IgD-negative memory B cell (primary cell): ENCODE results near the gene TRABD2A. TPM values are rescaled to one million over a fixed set of nuclear protein-coding genes. Genes with fewer than 3 reads are reported as not detected.

Experiments used
- H3K27ac Mint-ChIP-seq, 3 donors: one replicate each; pipeline ENCODE4 v1.8.0; 2020 to 2022; ENCODE audit warnings: mild to moderate bottlenecking in 3 of 3, mixed read lengths in 3 of 3, moderate library complexity in 1 of 3
- H3K27me3 Mint-ChIP-seq: one replicate; pipeline ENCODE4 v1.8.0; 2021; ENCODE audit warnings: mixed read lengths
- H3K36me3 Mint-ChIP-seq: one replicate; pipeline ENCODE4 v1.8.0; 2020; ENCODE audit warnings: mild to moderate bottlenecking, mixed read lengths
- H3K4me1 Mint-ChIP-seq, 3 donors: one replicate each; pipeline ENCODE4 v1.8.0; 2020 to 2022; ENCODE audit warnings: mixed read lengths in 3 of 3, mild to moderate bottlenecking in 1 of 3
- H3K4me3 Mint-ChIP-seq, 4 donors: one replicate each; pipeline ENCODE4 v1.8.0; 2020 to 2022; ENCODE audit warnings: mild to moderate bottlenecking in 4 of 4, mixed read lengths in 4 of 4, moderate library complexity in 3 of 4
- H3K9me3 Mint-ChIP-seq, 3 donors: one replicate each; pipeline ENCODE4 v1.8.0; 2020 to 2021; ENCODE audit warnings: mixed read lengths in 3 of 3, mild to moderate bottlenecking in 1 of 3
- polyA plus RNA-seq: library from polyadenylated mRNA; unstranded; fragments of 300-500 nt; fragmentation: Illumina TruSeq; gene quantifications from one replicate; pipeline ENCODE4 v1.2.3, GENCODE V29; 2021

Gene TRABD2A
- polyA plus RNA-seq, 1 donor from 2014 or later, result 5.7 TPM

- Mint-ChIP-seq H3K27me3 (peaks cover 2% of the 10 kb centered on the region), H3K4me1 (peaks cover 0 to 11% (median 2%) of the 10 kb centered on the region in 3 donors), H3K9me3 (peaks cover 5 to 17% (median 9%) of the 10 kb centered on the region in 3 donors), H3K4me3 (no peak overlapping the region), H3K27ac (no peak overlapping the region), H3K36me3 (peaks cover 5% of the 10 kb centered on the region)
Observed at GRCh38 chr2:84839851-84840250, 41.0 kb downstream of the TRABD2A start.

- Mint-ChIP-seq H3K9me3 (peaks cover 5 to 17% (median 9%) of the 10 kb centered on the region in 3 donors), H3K4me3 (no peak overlapping the region), H3K4me1 (peaks cover 2 to 12% (median 4%) of the 10 kb centered on the region in 3 donors), H3K27ac (peak overlapping the region in 1 of 3 donors; percentile 76), H3K27me3 (peaks cover 2% of the 10 kb centered on the region), H3K36me3 (peaks cover 5% of the 10 kb centered on the region)
Observed at GRCh38 chr2:84838434-84839145, 42.3 kb downstream of the TRABD2A start.

DNA sequence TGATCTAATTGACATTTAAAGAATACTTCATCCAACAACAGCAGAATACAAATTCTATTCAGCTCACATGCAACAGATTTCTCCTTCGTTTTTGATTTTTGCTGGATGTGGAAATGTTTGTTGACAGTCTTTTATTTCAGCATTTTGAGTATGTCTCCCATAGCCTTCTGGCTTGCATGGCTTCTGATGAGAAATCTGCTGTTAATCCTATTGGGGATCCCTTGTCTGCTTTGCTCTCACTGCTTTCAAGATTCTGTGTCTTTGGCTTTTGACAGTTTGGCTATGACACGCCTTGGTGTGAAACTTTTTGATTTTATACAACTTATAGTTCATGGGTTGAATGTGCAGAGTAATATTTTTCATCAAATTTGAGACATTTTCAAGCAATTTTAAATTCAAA is 44.7 kb downstream of the TRABD2A start:
- H3K27me3 Mint-ChIP-seq, result peaks cover 2% of the 10 kb centered on the region
- H3K4me3 Mint-ChIP-seq, result no peak overlapping the region
- peaks cover 5 to 17% (median 9%) of the 10 kb centered on the region in 3 donors for H3K9me3 Mint-ChIP-seq
- no peak overlapping the region for H3K27ac Mint-ChIP-seq
- peaks cover 5% of the 10 kb centered on the region for H3K36me3 Mint-ChIP-seq
- H3K4me1 Mint-ChIP-seq, result peaks cover 9 to 19% (median 15%) of the 10 kb centered on the region in 3 donors

- peak overlapping the region in 2 of 4 donors; percentile 55 to 79 for H3K4me3 Mint-ChIP-seq
Observed at GRCh38 chr2:84833481-84834150, 47.3 kb downstream of the TRABD2A start.

DNA sequence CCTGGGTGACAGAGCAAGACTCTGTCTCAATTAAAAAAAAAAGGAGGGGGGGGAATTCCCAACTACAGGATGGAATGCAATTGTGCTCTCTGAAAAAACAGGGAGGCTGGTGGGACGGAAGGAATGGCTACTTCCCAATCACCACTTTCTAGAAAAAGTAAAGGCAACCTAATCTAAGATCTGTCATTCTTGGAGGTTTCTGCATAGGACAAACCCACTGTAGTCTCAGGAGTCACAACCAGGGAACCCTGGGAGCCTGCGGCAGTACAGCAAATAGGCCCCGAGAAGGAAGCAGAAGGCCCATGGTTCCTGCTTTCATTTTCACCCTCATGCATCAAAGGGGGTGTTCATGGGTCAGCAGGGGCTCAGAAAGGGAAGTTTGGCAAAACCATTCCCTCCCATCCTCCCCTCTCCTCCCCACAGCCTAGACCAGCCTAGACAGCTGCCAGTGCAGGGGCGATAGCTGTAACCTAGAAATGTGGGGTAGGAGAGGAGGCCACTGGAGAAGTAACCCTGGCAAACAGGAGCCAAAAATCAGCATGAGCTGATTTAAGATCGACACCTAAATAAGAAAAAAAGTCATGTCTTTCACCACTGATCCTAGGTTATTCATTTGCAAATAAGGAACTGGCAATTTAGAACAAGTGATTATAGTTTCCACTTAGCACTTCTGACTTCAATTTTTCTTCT is 48.0 kb downstream of the TRABD2A start:
- Mint-ChIP-seq H3K36me3 (peaks cover 2% of the 10 kb centered on the region), H3K27ac (peak overlapping the region; percentile 72 to 87 (median 82)), H3K9me3 (peaks cover 5 to 14% (median 9%) of the 10 kb centered on the region in 3 donors), H3K4me3 (peak overlapping the region in 3 of 4 donors; percentile 47 to 79 (median 55)), H3K27me3 (no peaks in the 10 kb centered on the region), H3K4me1 (peaks cover 10 to 18% (median 15%) of the 10 kb centered on the region in 3 donors)

More at GRCh38 chr2:84833481-84834150, 47.3 kb downstream of the TRABD2A start:
- Mint-ChIP-seq H3K27me3 (no peaks in the 10 kb centered on the region), H3K36me3 (peaks cover 5% of the 10 kb centered on the region), H3K9me3 (peaks cover 5 to 16% (median 9%) of the 10 kb centered on the region in 3 donors), H3K4me1 (peaks cover 10 to 18% (median 15%) of the 10 kb centered on the region in 3 donors), H3K27ac (peak overlapping the region; percentile 72 to 87 (median 82))

- peak overlapping the region in 1 of 3 donors; percentile 76 for H3K27ac Mint-ChIP-seq
- peaks cover 2 to 3% (median 3%) of the 10 kb centered on the region in 3 donors for H3K9me3 Mint-ChIP-seq
- no peaks in the 10 kb centered on the region for H3K27me3 Mint-ChIP-seq
- peaks cover 10 to 18% (median 15%) of the 10 kb centered on the region in 3 donors for H3K4me1 Mint-ChIP-seq
- H3K4me3 Mint-ChIP-seq, result no peak overlapping the region
- no peaks in the 10 kb centered on the region for H3K36me3 Mint-ChIP-seq
Observed at GRCh38 chr2:84830758-84831500, 50.0 kb downstream of the TRABD2A start.

- Mint-ChIP-seq H3K27me3 (no peaks in the 10 kb centered on the region), H3K4me1 (peaks cover 10 to 18% (median 15%) of the 10 kb centered on the region in 3 donors), H3K9me3 (peaks cover 0 to 2% (median 0%) of the 10 kb centered on the region in 3 donors), H3K27ac (no peak overlapping the region), H3K4me3 (no peak overlapping the region), H3K36me3 (no peaks in the 10 kb centered on the region)
Observed at GRCh38 chr2:84830095-84830494, 50.8 kb downstream of the TRABD2A start.

DNA sequence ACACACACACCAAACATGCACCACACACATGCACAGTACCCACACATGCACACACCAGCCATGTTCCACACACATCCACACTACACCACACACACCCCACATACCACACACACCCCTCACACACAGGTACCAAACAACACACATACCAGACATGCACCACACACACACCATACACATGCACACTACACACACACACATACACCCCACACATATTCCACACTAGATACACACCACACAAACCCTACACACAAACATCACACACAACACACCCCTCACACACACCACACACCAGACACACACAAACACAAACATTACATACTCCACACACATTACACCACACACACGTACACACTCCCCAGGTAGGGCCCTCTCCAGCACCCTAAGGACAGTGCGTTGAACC is 51.2 kb downstream of the TRABD2A start:
- Mint-ChIP-seq H3K9me3 (no peaks in the 10 kb centered on the region), H3K4me1 (peaks cover 10 to 18% (median 15%) of the 10 kb centered on the region in 3 donors), H3K27me3 (no peaks in the 10 kb centered on the region), H3K4me3 (no peak overlapping the region), H3K27ac (no peak overlapping the region), H3K36me3 (no peaks in the 10 kb centered on the region)

GRCh38 chr2:84827978-84828575 is 52.8 kb downstream of the TRABD2A start:
- H3K4me3 Mint-ChIP-seq, result no peak overlapping the region
- no peaks in the 10 kb centered on the region for H3K27me3 Mint-ChIP-seq
- peaks cover 5 to 9% (median 7%) of the 10 kb centered on the region in 3 donors for H3K4me1 Mint-ChIP-seq
- H3K36me3 Mint-ChIP-seq, result no peaks in the 10 kb centered on the region
- no peaks in the 10 kb centered on the region for H3K9me3 Mint-ChIP-seq
- H3K27ac Mint-ChIP-seq, result no peak overlapping the region

DNA sequence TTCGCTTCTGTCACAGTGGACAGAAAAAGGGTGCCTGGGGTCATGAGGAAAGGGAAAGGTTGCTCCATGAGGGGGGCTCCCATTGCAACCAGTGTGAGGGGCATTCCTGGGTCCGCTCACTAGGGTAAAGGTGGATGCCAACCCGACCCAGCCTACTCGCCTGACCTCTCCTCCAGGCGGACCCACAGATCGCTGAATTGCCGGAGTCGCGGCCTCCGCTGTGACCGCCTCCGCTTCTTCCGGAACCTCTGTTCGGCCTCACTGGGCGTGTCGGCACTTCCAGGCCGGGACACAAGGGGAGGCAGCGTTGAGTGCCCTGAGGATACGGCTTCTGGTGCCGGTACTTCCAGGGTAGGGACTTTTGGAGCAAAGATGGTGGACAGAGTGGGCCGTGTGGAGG is 57.1 kb downstream of the TRABD2A start:
- Mint-ChIP-seq H3K4me3 (no peak overlapping the region), H3K4me1 (no peaks in the 10 kb centered on the region), H3K27ac (no peak overlapping the region), H3K9me3 (no peaks in the 10 kb centered on the region), H3K27me3 (no peaks in the 10 kb centered on the region), H3K36me3 (peaks cover 2% of the 10 kb centered on the region)

- Mint-ChIP-seq H3K27ac (no peak overlapping the region), H3K27me3 (no peaks in the 10 kb centered on the region), H3K9me3 (no peaks in the 10 kb centered on the region), H3K4me3 (no peak overlapping the region), H3K36me3 (peaks cover 2% of the 10 kb centered on the region), H3K4me1 (peaks cover 0 to 1% (median 0%) of the 10 kb centered on the region in 3 donors)
Observed at GRCh38 chr2:84823229-84823628, 57.7 kb downstream of the TRABD2A start.

- peak overlapping the region in 2 of 3 donors; percentile 28 to 35 for H3K27ac Mint-ChIP-seq
- H3K4me3 Mint-ChIP-seq, result no peak overlapping the region
- H3K4me1 Mint-ChIP-seq, result peaks cover 8 to 13% (median 9%) of the 10 kb centered on the region in 3 donors
- no peaks in the 10 kb centered on the region for H3K27me3 Mint-ChIP-seq
- H3K36me3 Mint-ChIP-seq, result peaks cover 4% of the 10 kb centered on the region
- H3K9me3 Mint-ChIP-seq, result no peaks in the 10 kb centered on the region
Observed at GRCh38 chr2:84821806-84822205, 59.1 kb downstream of the TRABD2A start.

DNA sequence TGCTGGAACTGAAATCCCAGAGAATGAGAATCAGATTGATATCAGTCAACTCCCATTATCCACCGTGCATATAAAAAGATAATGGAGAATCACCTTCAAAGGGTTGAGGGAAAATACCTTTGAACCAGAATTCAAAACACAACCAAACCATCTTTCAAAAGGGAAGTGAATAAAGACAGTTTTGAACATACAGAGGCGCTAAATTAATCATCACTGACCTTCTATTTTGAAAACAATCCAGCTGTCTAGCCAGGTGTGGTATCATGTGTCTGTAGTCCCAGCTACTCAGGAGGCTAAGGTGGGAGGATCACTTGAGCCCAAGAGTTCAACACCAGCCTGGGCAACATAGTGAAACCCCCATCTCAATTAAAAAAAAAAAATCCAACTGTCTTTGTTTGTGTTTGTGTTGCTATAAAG is 63.6 kb downstream of the TRABD2A start:
- Mint-ChIP-seq H3K4me1 (peaks cover 12 to 18% (median 13%) of the 10 kb centered on the region in 3 donors), H3K36me3 (peaks cover 4% of the 10 kb centered on the region), H3K4me3 (no peak overlapping the region), H3K27me3 (no peaks in the 10 kb centered on the region), H3K27ac (peak overlapping the region in 1 of 3 donors; percentile 52), H3K9me3 (no peaks in the 10 kb centered on the region)

DNA sequence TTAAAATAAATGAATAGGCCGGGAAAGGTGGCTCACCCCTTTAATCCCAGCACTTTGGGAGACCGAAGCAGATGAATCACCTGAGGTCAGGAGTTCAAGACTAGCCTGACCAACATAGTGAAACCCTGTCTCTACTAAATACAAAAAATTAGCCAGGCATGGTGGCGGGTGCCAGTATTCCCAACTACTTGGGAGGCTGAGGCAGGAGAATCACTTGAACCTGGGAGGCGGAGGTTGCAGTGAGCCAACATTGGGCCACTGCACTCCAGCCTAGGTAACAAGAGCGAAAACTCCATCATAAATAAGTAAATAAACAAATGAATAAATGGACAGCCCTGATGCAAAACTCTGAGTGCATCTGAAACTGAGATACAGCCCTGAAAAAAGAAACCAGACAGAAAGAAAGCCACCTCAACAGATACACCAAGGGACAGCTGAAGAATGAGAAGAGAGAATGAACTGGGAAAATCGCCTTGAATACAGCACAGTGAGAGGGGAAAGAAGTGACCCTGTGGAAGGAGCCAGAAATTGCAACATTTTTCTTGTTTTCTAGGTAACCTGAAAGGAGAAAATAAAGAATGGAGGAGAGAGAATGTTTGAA is 64.4 kb downstream of the TRABD2A start:
- Mint-ChIP-seq H3K9me3 (no peaks in the 10 kb centered on the region), H3K4me3 (peak overlapping the region in 1 of 4 donors; percentile 63), H3K27ac (no peak overlapping the region), H3K27me3 (no peaks in the 10 kb centered on the region), H3K4me1 (peaks cover 12 to 18% (median 13%) of the 10 kb centered on the region in 3 donors), H3K36me3 (peaks cover 4% of the 10 kb centered on the region)
